B cell (primary cell): ENCODE results near the gene DLGAP4. TPM values are rescaled to one million over a fixed set of nuclear protein-coding genes. Genes with fewer than 3 reads are reported as not detected.

Experiments
- ATAC-seq: fragments of 200-7000 bp; cut with Tn5 transposase; one replicate; pipeline ENCODE4 v1.10.0; 2021; ENCODE audit warnings: low read depth, mild to moderate bottlenecking, moderate number of reproducible peaks, moderate library complexity
- CTCF ChIA-PET: fragments of 350-600 bp; sonication (Branson Sonifier 250); formaldehyde crosslinking; loops from one replicate; lab custom pipeline; 2021; ENCODE audit warnings: antibody characterized with exemption, inconsistent platforms; lab: Charles Lee
- POLR2A ChIA-PET: fragments of 350-600 bp; sonication (Branson Sonifier 250); formaldehyde crosslinking; loops from one replicate; lab custom pipeline; 2021; ENCODE audit warnings: antibody characterized with exemption; lab: Charles Lee
- DNase-seq: peaks from one replicate; pipeline ENCODE4 v3.0.0; 2013
- H2AFZ ChIP-seq: 2 replicates; pipeline ENCODE4 v1.6.1; 2012; ENCODE audit warnings: mild to moderate bottlenecking, low read depth, low read length; ENCODE audit not compliant: insufficient read depth, poor library complexity, severe bottlenecking
- H3K27ac ChIP-seq, 2 donors: 1 replicate in 1 of 2; 2 replicates in 1 of 2; pipeline ENCODE4 v1.5.1; 2012 to 2013; ENCODE audit warnings: low read length in 2 of 2, mild to moderate bottlenecking in 2 of 2, moderate library complexity in 1 of 2
- H3K27me3 ChIP-seq, 4 experiments: fragments of 200-600 bp in 1 of 4; sonication (generic) in 1 of 4; replicated peaks in 1 of 4; 1 replicate in 2 of 4; 2 replicates in 2 of 4; pipeline versions ENCODE4 v1.6.1 to v1.7.0; 2013 to 2016; ENCODE audit warnings: low read length in 3 of 4, mild to moderate bottlenecking in 2 of 4, mixed read lengths in 1 of 4, moderate library complexity in 1 of 4; ENCODE audit not compliant: insufficient read depth in 4 of 4, control insufficient read depth in 3 of 4; ENCODE audit errors: control extremely low read depth in 1 of 4
- H3K36me3 ChIP-seq, 2 experiments: replicated peaks in 1 of 2; 1 replicate in 1 of 2; 2 replicates in 1 of 2; pipeline versions ENCODE4 v1.6.1 to v1.7.1; 2013; ENCODE audit warnings: low read length in 1 of 2; ENCODE audit not compliant: insufficient read depth in 2 of 2, control insufficient read depth in 1 of 2; ENCODE audit errors: control extremely low read depth in 1 of 2, extremely low read depth in 1 of 2
- H3K4me1 ChIP-seq, 2 donors: fragments of 200-600 bp in 1 of 2; sonication (generic) in 1 of 2; 1 replicate in 1 of 2; 2 replicates in 1 of 2; pipeline versions ENCODE4 v1.5.1 to v1.6.1; 2013 to 2017; ENCODE audit warnings: low read length in 2 of 2; ENCODE audit not compliant: control insufficient read depth in 2 of 2, insufficient read depth in 2 of 2
- H3K4me2 ChIP-seq: replicated peaks from 2 replicates; pipeline ENCODE3; 2012; ENCODE audit warnings: mild to moderate bottlenecking, low read depth, low read length; ENCODE audit not compliant: poor library complexity, severe bottlenecking
- H3K4me3 ChIP-seq, 5 experiments: fragments of 200-600 bp in 1 of 5; sonication (generic) in 1 of 5; 1 replicate in 3 of 5; 2 replicates in 2 of 5; pipeline versions ENCODE4 v1.5.1 to v1.7.0; 2011 to 2016; ENCODE audit warnings: low read length in 4 of 5, mild to moderate bottlenecking in 4 of 5, low read depth in 2 of 5, control low read depth in 1 of 5, moderate library complexity in 1 of 5; ENCODE audit not compliant: insufficient read depth in 1 of 5; ENCODE audit errors: control extremely low read depth in 1 of 5, extremely low read depth in 1 of 5
- H3K79me2 ChIP-seq: fragments of 200-600 bp; sonication (generic); one replicate; pipeline ENCODE4 v1.6.0; 2016; ENCODE audit warnings: low read length; ENCODE audit not compliant: control insufficient read depth, insufficient read depth
- H3K9ac ChIP-seq: fragments of 200-600 bp; sonication (generic); 2 replicates; pipeline ENCODE4 v1.6.1; 2017; ENCODE audit warnings: mild to moderate bottlenecking, low read length, moderate library complexity
- H3K9me3 ChIP-seq, 3 donors: one replicate each; pipeline versions ENCODE4 v1.6.1 to v1.7.1; 2013; ENCODE audit warnings: low read length in 2 of 3; ENCODE audit not compliant: control insufficient read depth in 2 of 3, insufficient read depth in 1 of 3; ENCODE audit errors: control extremely low read depth in 1 of 3
- H4K20me1 ChIP-seq: 2 replicates; pipeline ENCODE4 v1.6.0; 2012; ENCODE audit warnings: mild to moderate bottlenecking, low read length; ENCODE audit not compliant: insufficient read depth, control insufficient read depth, poor library complexity, severe bottlenecking
- H3K27ac Mint-ChIP-seq: one replicate; pipeline ENCODE4 v1.8.0; 2021; ENCODE audit warnings: mixed read lengths
- H3K27me3 Mint-ChIP-seq: one replicate; pipeline ENCODE4 v1.8.0; 2021; ENCODE audit warnings: mixed read lengths
- H3K4me1 Mint-ChIP-seq: one replicate; pipeline ENCODE4 v1.8.0; 2021; ENCODE audit warnings: mixed read lengths
- H3K4me3 Mint-ChIP-seq: one replicate; pipeline ENCODE4 v1.8.0; 2021; ENCODE audit warnings: mixed read lengths
- H3K9me3 Mint-ChIP-seq: one replicate; pipeline ENCODE4 v1.8.0; 2022; ENCODE audit warnings: mixed read lengths; ENCODE audit not compliant: insufficient read depth
- CTCF ChIP-seq: fragments of 200-600 bp; IDR thresholded peaks from one replicate; pipeline ENCODE4 v1.8.0; 2022; ENCODE audit warnings: antibody characterized with exemption, mild to moderate bottlenecking
- EZH2 ChIP-seq: IDR thresholded peaks from 2 replicates; pipeline ENCODE4 v1.6.1; 2012; ENCODE audit warnings: borderline replicate concordance, low read depth, mild to moderate bottlenecking, moderate library complexity, low read length; ENCODE audit not compliant: insufficient read depth, poor library complexity, severe bottlenecking
- WGBS: methylation state at CpG from one replicate; pipeline ENCODE4 v1.1.5; 2013; ENCODE audit warnings: missing lambda C conversion rate; ENCODE audit not compliant: insufficient coverage; 5-methylcytosine and 5-hydroxymethylcytosine counted together
- intact Hi-C: fragments of 100-400 bp; cut with micrococcal nuclease; formaldehyde crosslinking; loops from one replicate; pipeline ENCODE4 v1.10.0; 2022
- polyA plus RNA-seq: library from polyadenylated mRNA; depleted of rRNA; stranded (reverse); fragments of >200 nt; gene quantifications from 2 replicates; pipeline ENCODE4 v1.2.3, GENCODE V29; 2012
- total RNA-seq, 2 donors: library from RNA; stranded (reverse); fragments of 120-200 nt in 1 of 2; gene quantifications; 1 replicate in 1 of 2; 2 replicates in 1 of 2; pipeline versions ENCODE4 v1.2.3 to v1.2.4, GENCODE V29; 2013 to 2022

The DLGAP4 gene
- total and polyA plus RNA-seq, 2 donors (not counting 1 experiment from before 2014, with no cell fraction given), result 68.8 to 87.8 TPM

DNA sequence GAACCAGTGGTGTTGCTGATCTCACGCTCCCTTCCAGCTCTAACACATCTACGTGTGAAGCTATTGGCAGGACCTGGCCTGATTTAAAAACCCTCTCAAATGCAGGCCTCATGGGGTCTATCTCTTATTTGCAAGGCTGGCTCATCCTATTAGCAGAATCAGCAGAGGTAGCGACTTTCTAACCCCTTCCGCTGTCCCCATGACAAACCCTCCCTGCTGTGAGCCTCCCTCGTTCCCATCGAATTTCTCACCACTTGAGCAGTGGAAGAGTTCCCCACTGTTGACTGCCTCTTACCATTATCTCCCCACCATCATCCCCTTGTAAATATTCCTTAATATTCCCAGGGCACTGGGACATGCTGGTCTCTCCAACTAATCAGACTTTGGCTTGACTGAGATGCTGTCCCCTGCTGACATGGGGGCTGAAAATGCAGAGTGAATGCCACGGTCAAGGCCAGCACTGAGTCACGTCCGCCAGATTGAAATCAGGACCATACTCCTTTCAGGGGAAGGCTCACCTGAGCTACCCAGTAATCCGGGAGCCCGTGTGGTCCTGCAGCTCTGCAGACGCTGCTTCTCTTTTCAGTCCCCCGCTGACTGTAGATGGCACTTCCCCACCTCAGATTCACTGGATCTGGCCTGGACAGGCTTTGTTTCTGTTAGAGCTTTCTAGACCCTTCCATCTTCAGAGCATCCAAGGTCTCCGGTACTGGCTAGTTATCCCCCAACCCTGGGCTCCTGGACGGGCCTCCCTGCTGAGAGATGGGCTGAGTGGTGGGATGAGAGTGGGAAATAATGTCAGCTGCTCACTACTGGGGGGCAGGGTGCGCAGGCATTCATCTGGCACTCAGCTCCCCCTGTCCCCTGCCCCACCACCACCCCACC is 46.7 kb upstream of the DLGAP4 start:
- Mint-ChIP-seq H3K4me3 (no peak overlapping the region), H3K4me1 (no peaks in the 10 kb centered on the region), H3K27ac (no peak overlapping the region), H3K27me3 (no peaks in the 10 kb centered on the region), H3K9me3 (no peaks in the 10 kb centered on the region)
- Histone ChIP-seq H3K4me3 (no peak overlapping the region), H3K4me1 (no peaks in the 10 kb centered on the region), H4K20me1 (peaks cover 5% of the 10 kb centered on the region), H3K4me2 (no peak overlapping the region), H3K27me3 (no peaks in the 10 kb centered on the region), H3K9me3 (no peaks in the 10 kb centered on the region), H2AFZ (no peak overlapping the region), H3K9ac (no peak overlapping the region), H3K36me3 (peaks cover 0 to 22% of the 10 kb centered on the region in 2 experiments), H3K27ac (no peak overlapping the region), H3K79me2 (no peaks in the 10 kb centered on the region)
- ATAC-seq (no peak), DNase-seq (no peak)
- intact Hi-C loops, result no loop called here
- TF ChIP-seq EZH2 (no peak), CTCF (no peak)
- ChIA-PET CTCF (no interaction called here), POLR2A (interaction anchor here (0.5 kb wide), 1 partner anchor 18 kb away, joined by 8 read pairs; no protein-coding TSS in a partner anchor)
- WGBS, result 82% methylated on average over 13 of the region's 16 CpGs

- ChIA-PET POLR2A (interaction anchor here (0.5 kb wide), 1 partner anchor 19 kb away, joined by 8 read pairs; no protein-coding TSS in a partner anchor), CTCF (no interaction called here)
- H3K9me3 ChIP-seq, result no peaks in the 10 kb centered on the region
- Mint-ChIP-seq H3K4me3 (no peak overlapping the region), H3K4me1 (no peaks in the 10 kb centered on the region), H3K27ac (no peak overlapping the region), H3K27me3 (no peaks in the 10 kb centered on the region), H3K9me3 (no peaks in the 10 kb centered on the region)
- no peak for ATAC-seq
- no peak overlapping the region for H3K4me3 ChIP-seq
- intact Hi-C loops, result no loop called here
- no peaks in the 10 kb centered on the region for H4K20me1 ChIP-seq
- H3K9ac ChIP-seq, result no peak overlapping the region
- H2AFZ ChIP-seq, result no peak overlapping the region
- no peaks in the 10 kb centered on the region for H3K4me1 ChIP-seq
- no peaks in the 10 kb centered on the region for H3K27me3 ChIP-seq
- 83% methylated on average over 5 of the region's 7 CpGs for WGBS
- peaks cover 0 to 18% of the 10 kb centered on the region in 2 experiments for H3K36me3 ChIP-seq
- no peak for DNase-seq
- no peak overlapping the region for H3K27ac ChIP-seq
- TF ChIP-seq CTCF (no peak), EZH2 (no peak)
- no peak overlapping the region for H3K4me2 ChIP-seq
- H3K79me2 ChIP-seq, result no peaks in the 10 kb centered on the region
These were observed 45.8 kb upstream of the DLGAP4 start for GRCh38 chr20:36260316-36260715.
